Measurements from ENCODE around the gene CNTNAP2.
"Not testable (repeated sequence)": the region's sequence is repeated elsewhere in the genome, so short reads cannot be mapped to it uniquely, and the experiment has no call there.

Gene CNTNAP2

GRCh38 chr7:147079083-147079482 is 962.5 kb downstream of the CNTNAP2 start:
- Histone ChIP-seq H3K9me3 (ENCODE audit: control insufficient read depth, low read length) (no peaks in the 10 kb centered on the region), H3K27me3 (replicated peaks; ENCODE audit: control insufficient read depth, insufficient read depth, low read length, poor library complexity, severe bottlenecking) (no peaks in the 10 kb centered on the region), H3K4me1 (ENCODE audit: control insufficient read depth, insufficient read depth, low read length, poor library complexity, severe bottlenecking) (no peaks in the 10 kb centered on the region), H3K36me3 (ENCODE audit: control insufficient read depth, insufficient read depth, low read length) (no peaks in the 10 kb centered on the region), H3K4me3 (ENCODE audit: insufficient read depth, low read depth, low read length, poor library complexity, severe bottlenecking) (no peak overlapping the region), H3K27ac (ENCODE audit: insufficient read depth, low read length, poor library complexity, severe bottlenecking) (no peak overlapping the region)
- DNase-seq = no peak

- no peak for DNase-seq
- Histone ChIP-seq H3K36me3 (ENCODE audit: control insufficient read depth, insufficient read depth, low read length) (no peaks in the 10 kb centered on the region), H3K4me3 (ENCODE audit: insufficient read depth, low read depth, low read length, poor library complexity, severe bottlenecking) (no peak overlapping the region), H3K9me3 (ENCODE audit: control insufficient read depth, low read length) (no peaks in the 10 kb centered on the region), H3K4me1 (ENCODE audit: control insufficient read depth, insufficient read depth, low read length, poor library complexity, severe bottlenecking) (no peaks in the 10 kb centered on the region), H3K27me3 (replicated peaks; ENCODE audit: control insufficient read depth, insufficient read depth, low read length, poor library complexity, severe bottlenecking) (no peaks in the 10 kb centered on the region), H3K27ac (ENCODE audit: insufficient read depth, low read length, poor library complexity, severe bottlenecking) (no peak overlapping the region)
Observed at GRCh38 chr7:147079921-147080420, 963.4 kb downstream of the CNTNAP2 start.

GRCh38 chr7:147081117-147081516 is 964.5 kb downstream of the CNTNAP2 start:
- no peak for DNase-seq
- no peaks in the 10 kb centered on the region for H3K9me3 ChIP-seq (ENCODE audit: control insufficient read depth, low read length)

GRCh38 chr7:147089051-147089461 is 972.5 kb downstream of the CNTNAP2 start:
- Histone ChIP-seq H3K27ac (ENCODE audit: insufficient read depth, low read length, poor library complexity, severe bottlenecking) (no peak overlapping the region), H3K9me3 (ENCODE audit: control insufficient read depth, low read length) (no peaks in the 10 kb centered on the region), H3K4me1 (ENCODE audit: control insufficient read depth, insufficient read depth, low read length, poor library complexity, severe bottlenecking) (no peaks in the 10 kb centered on the region), H3K36me3 (ENCODE audit: control insufficient read depth, insufficient read depth, low read length) (no peaks in the 10 kb centered on the region), H3K27me3 (replicated peaks; ENCODE audit: control insufficient read depth, insufficient read depth, low read length, poor library complexity, severe bottlenecking) (no peaks in the 10 kb centered on the region), H3K4me3 (ENCODE audit: insufficient read depth, low read depth, low read length, poor library complexity, severe bottlenecking) (no peak overlapping the region)
- no peak for DNase-seq

More at GRCh38 chr7:147081117-147081516, 964.5 kb downstream of the CNTNAP2 start:
- no peak overlapping the region for H3K27ac ChIP-seq (ENCODE audit: insufficient read depth, low read length, poor library complexity, severe bottlenecking)
- H3K4me3 ChIP-seq (ENCODE audit: insufficient read depth, low read depth, low read length, poor library complexity, severe bottlenecking) = no peak overlapping the region
- no peaks in the 10 kb centered on the region for H3K4me1 ChIP-seq (ENCODE audit: control insufficient read depth, insufficient read depth, low read length, poor library complexity, severe bottlenecking)
- no peaks in the 10 kb centered on the region for H3K36me3 ChIP-seq (ENCODE audit: control insufficient read depth, insufficient read depth, low read length)
- H3K27me3 ChIP-seq (replicated peaks; ENCODE audit: control insufficient read depth, insufficient read depth, low read length, poor library complexity, severe bottlenecking) = no peaks in the 10 kb centered on the region

GRCh38 chr7:147089608-147090007 is 973.0 kb downstream of the CNTNAP2 start:
- H3K27me3 ChIP-seq (replicated peaks; ENCODE audit: control insufficient read depth, insufficient read depth, low read length, poor library complexity, severe bottlenecking) = no peaks in the 10 kb centered on the region
- no peaks in the 10 kb centered on the region for H3K4me1 ChIP-seq (ENCODE audit: control insufficient read depth, insufficient read depth, low read length, poor library complexity, severe bottlenecking)
- no peaks in the 10 kb centered on the region for H3K9me3 ChIP-seq (ENCODE audit: control insufficient read depth, low read length)
- H3K36me3 ChIP-seq (ENCODE audit: control insufficient read depth, insufficient read depth, low read length) = no peaks in the 10 kb centered on the region
- DNase-seq = no peak
- no peak overlapping the region for H3K4me3 ChIP-seq (ENCODE audit: insufficient read depth, low read depth, low read length, poor library complexity, severe bottlenecking)
- no peak overlapping the region for H3K27ac ChIP-seq (ENCODE audit: insufficient read depth, low read length, poor library complexity, severe bottlenecking)

- H3K27me3 ChIP-seq (replicated peaks; ENCODE audit: control insufficient read depth, insufficient read depth, low read length, poor library complexity, severe bottlenecking) = no peaks in the 10 kb centered on the region
- H3K4me3 ChIP-seq (ENCODE audit: insufficient read depth, low read depth, low read length, poor library complexity, severe bottlenecking) = no peak overlapping the region
- H3K36me3 ChIP-seq (ENCODE audit: control insufficient read depth, insufficient read depth, low read length) = no peaks in the 10 kb centered on the region
- no peak for DNase-seq
- H3K9me3 ChIP-seq (ENCODE audit: control insufficient read depth, low read length) = no peaks in the 10 kb centered on the region
- no peak overlapping the region for H3K27ac ChIP-seq (ENCODE audit: insufficient read depth, low read length, poor library complexity, severe bottlenecking)
- H3K4me1 ChIP-seq (ENCODE audit: control insufficient read depth, insufficient read depth, low read length, poor library complexity, severe bottlenecking) = no peaks in the 10 kb centered on the region
Observed at GRCh38 chr7:147096629-147097028, 980.0 kb downstream of the CNTNAP2 start.

GRCh38 chr7:147103224-147103623 is 986.6 kb downstream of the CNTNAP2 start:
- Histone ChIP-seq H3K27ac (ENCODE audit: insufficient read depth, low read length, poor library complexity, severe bottlenecking) (no peak overlapping the region), H3K4me3 (ENCODE audit: insufficient read depth, low read depth, low read length, poor library complexity, severe bottlenecking) (no peak overlapping the region), H3K4me1 (ENCODE audit: control insufficient read depth, insufficient read depth, low read length, poor library complexity, severe bottlenecking) (no peaks in the 10 kb centered on the region), H3K36me3 (ENCODE audit: control insufficient read depth, insufficient read depth, low read length) (no peaks in the 10 kb centered on the region), H3K9me3 (ENCODE audit: control insufficient read depth, low read length) (no peaks in the 10 kb centered on the region), H3K27me3 (replicated peaks; ENCODE audit: control insufficient read depth, insufficient read depth, low read length, poor library complexity, severe bottlenecking) (no peaks in the 10 kb centered on the region)
- no peak for DNase-seq

- no peak overlapping the region for H3K27ac ChIP-seq (ENCODE audit: insufficient read depth, low read length, poor library complexity, severe bottlenecking)
- no peak overlapping the region for H3K4me3 ChIP-seq (ENCODE audit: insufficient read depth, low read depth, low read length, poor library complexity, severe bottlenecking)
- H3K36me3 ChIP-seq (ENCODE audit: control insufficient read depth, insufficient read depth, low read length) = no peaks in the 10 kb centered on the region
- H3K9me3 ChIP-seq (ENCODE audit: control insufficient read depth, low read length) = no peaks in the 10 kb centered on the region
- no peaks in the 10 kb centered on the region for H3K27me3 ChIP-seq (replicated peaks; ENCODE audit: control insufficient read depth, insufficient read depth, low read length, poor library complexity, severe bottlenecking)
- H3K4me1 ChIP-seq (ENCODE audit: control insufficient read depth, insufficient read depth, low read length, poor library complexity, severe bottlenecking) = no peaks in the 10 kb centered on the region
- no peak for DNase-seq
Observed at GRCh38 chr7:147106746-147107145, 990.1 kb downstream of the CNTNAP2 start.

GRCh38 chr7:147114525-147114924 is 997.9 kb downstream of the CNTNAP2 start:
- H3K4me3 ChIP-seq (ENCODE audit: insufficient read depth, low read depth, low read length, poor library complexity, severe bottlenecking); DNase-seq; H3K27ac ChIP-seq (ENCODE audit: insufficient read depth, low read length, poor library complexity, severe bottlenecking); H3K9me3 ChIP-seq (ENCODE audit: control insufficient read depth, low read length); H3K4me1 ChIP-seq (ENCODE audit: control insufficient read depth, insufficient read depth, low read length, poor library complexity, severe bottlenecking); H3K36me3 ChIP-seq (ENCODE audit: control insufficient read depth, insufficient read depth, low read length); H3K27me3 ChIP-seq (replicated peaks; ENCODE audit: control insufficient read depth, insufficient read depth, low read length, poor library complexity, severe bottlenecking): not testable (repeated sequence)

- Histone ChIP-seq H3K9me3 (ENCODE audit: control insufficient read depth, low read length) (no peaks in the 10 kb centered on the region), H3K36me3 (ENCODE audit: control insufficient read depth, insufficient read depth, low read length) (no peaks in the 10 kb centered on the region), H3K27me3 (replicated peaks; ENCODE audit: control insufficient read depth, insufficient read depth, low read length, poor library complexity, severe bottlenecking) (no peaks in the 10 kb centered on the region), H3K27ac (ENCODE audit: insufficient read depth, low read length, poor library complexity, severe bottlenecking) (no peak overlapping the region), H3K4me1 (ENCODE audit: control insufficient read depth, insufficient read depth, low read length, poor library complexity, severe bottlenecking) (no peaks in the 10 kb centered on the region), H3K4me3 (ENCODE audit: insufficient read depth, low read depth, low read length, poor library complexity, severe bottlenecking) (no peak overlapping the region)
- no peak for DNase-seq
Observed at GRCh38 chr7:147136352-147136751, 1019.8 kb downstream of the CNTNAP2 start.

- no peaks in the 10 kb centered on the region for H3K36me3 ChIP-seq (ENCODE audit: control insufficient read depth, insufficient read depth, low read length)
- H3K9me3 ChIP-seq (ENCODE audit: control insufficient read depth, low read length) = no peaks in the 10 kb centered on the region
- H3K4me3 ChIP-seq (ENCODE audit: insufficient read depth, low read depth, low read length, poor library complexity, severe bottlenecking) = no peak overlapping the region
- no peaks in the 10 kb centered on the region for H3K27me3 ChIP-seq (replicated peaks; ENCODE audit: control insufficient read depth, insufficient read depth, low read length, poor library complexity, severe bottlenecking)
- no peak for DNase-seq
- H3K27ac ChIP-seq (ENCODE audit: insufficient read depth, low read length, poor library complexity, severe bottlenecking) = no peak overlapping the region
- no peaks in the 10 kb centered on the region for H3K4me1 ChIP-seq (ENCODE audit: control insufficient read depth, insufficient read depth, low read length, poor library complexity, severe bottlenecking)
Observed at GRCh38 chr7:147145194-147145593, 1028.6 kb downstream of the CNTNAP2 start.
